Measurements from ENCODE around the gene MED31. TPM values are rescaled to one million over a fixed set of nuclear protein-coding genes. Genes with fewer than 3 reads are reported as not detected.
"Not testable (repeated sequence)": the region's sequence is repeated elsewhere in the genome, so short reads cannot be mapped to it uniquely, and the experiment has no call there.

Gene MED31
- total and polyA plus RNA-seq, 2 donors from 2014 or later, result 15.9 to 21.0 TPM

DNA sequence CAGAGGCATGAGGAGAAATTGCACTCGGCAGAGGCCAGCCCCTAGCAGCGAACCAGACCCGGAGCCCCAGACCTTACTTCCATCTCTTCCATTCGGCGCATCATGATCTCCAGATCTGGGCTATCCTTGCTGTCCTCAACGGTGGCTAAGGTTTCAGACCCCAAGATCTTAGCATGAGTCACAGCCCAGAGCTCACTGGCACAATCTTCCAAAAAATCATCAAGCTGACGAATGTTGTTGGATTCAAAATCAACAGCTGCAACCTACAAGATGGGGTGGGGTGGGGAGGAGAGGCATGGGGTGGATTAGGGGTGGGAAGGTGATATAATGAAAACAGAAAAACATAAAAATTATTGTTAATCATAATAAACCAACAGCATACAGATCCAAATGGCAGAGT lies 55.3 kb downstream of the MED31 start:
- no peak for TF ChIP-seq CTCF (IDR thresholded peaks at IDR 0.05; ENCODE audit: borderline replicate concordance, extremely low read depth, insufficient read depth)
- H3K36me3 ChIP-seq (ENCODE audit: control insufficient read depth in 2 of 3, insufficient read depth in 3 of 3, low read length in 3 of 3), result peaks cover 8 to 16% (median 12%) of the 10 kb centered on the region in 3 donors
- no peak overlapping the region for H3K27ac ChIP-seq (ENCODE audit: low read depth in 2 of 2, low read length in 2 of 2)
- H3K4me3 ChIP-seq (ENCODE audit: low read length in 3 of 3), result no peak overlapping the region
- intact Hi-C loops (cut with DNase I), result no loop called here
- FAIRE-seq (no peak), DNase-seq (no peak)
- H3K27me3 ChIP-seq (ENCODE audit: control insufficient read depth, insufficient read depth, low read length), result no peaks in the 10 kb centered on the region
- H3K4me1 ChIP-seq (ENCODE audit: control insufficient read depth in 2 of 3, insufficient read depth in 2 of 3, low read depth in 1 of 3, low read length in 3 of 3), result peaks cover 0 to 11% (median 4%) of the 10 kb centered on the region in 3 donors
- no peak overlapping the region for H3K9ac ChIP-seq (ENCODE audit: low read length in 3 of 3)
- no peaks in the 10 kb centered on the region for H3K9me3 ChIP-seq (ENCODE audit: control insufficient read depth in 2 of 3, insufficient read depth in 1 of 3, low read length in 3 of 3)

GRCh38 chr17:6593371-6593770 lies 58.0 kb downstream of the MED31 start:
- H3K27me3 ChIP-seq (ENCODE audit: control insufficient read depth, insufficient read depth, low read length); FAIRE-seq; H3K27ac ChIP-seq (ENCODE audit: low read depth in 2 of 2, low read length in 2 of 2); H3K4me3 ChIP-seq (ENCODE audit: low read length in 3 of 3); intact Hi-C loops (cut with DNase I); H3K9me3 ChIP-seq (ENCODE audit: control insufficient read depth in 2 of 3, insufficient read depth in 1 of 3, low read length in 3 of 3); DNase-seq; H3K4me1 ChIP-seq (ENCODE audit: control insufficient read depth in 2 of 3, insufficient read depth in 2 of 3, low read depth in 1 of 3, low read length in 3 of 3); H3K9ac ChIP-seq (ENCODE audit: low read length in 3 of 3): not testable (repeated sequence)
- peaks cover 13 to 32% (median 28%) of the 10 kb centered on the region in 3 donors for H3K36me3 ChIP-seq (ENCODE audit: control insufficient read depth in 2 of 3, insufficient read depth in 3 of 3, low read length in 3 of 3)

Small RNA genes within 50 kb of the gene (microRNA-seq; reads per million reads assigned to microRNA genes)
- not detected for gene MIR4520-1
- gene MIR4520-2, result not detected

Other genes starting within 250 kb of the MED31 start
- not detected for gene AIPL1, start 216.5 kb downstream of the MED31 start, total RNA-seq
- gene AIPL1, start 216.5 kb downstream of the MED31 start, polyA plus RNA-seq (ENCODE audit: insufficient read depth, low read depth, low replicate concordance), result not detected
- 1.7 TPM for gene PIMREG, start 207.2 kb downstream of the MED31 start, total RNA-seq
- gene PIMREG, start 207.2 kb downstream of the MED31 start, polyA plus RNA-seq (ENCODE audit: insufficient read depth, low read depth, low replicate concordance), result not detected
- 9.1 TPM for gene PITPNM3, start 95.0 kb downstream of the MED31 start, total RNA-seq
- 1.8 TPM for gene PITPNM3, start 95.0 kb downstream of the MED31 start, polyA plus RNA-seq (ENCODE audit: insufficient read depth, low read depth, low replicate concordance)
- gene KIAA0753, start 10.9 kb downstream of the MED31 start, total RNA-seq, result 21.8 TPM
- 4.2 TPM for gene KIAA0753, start 10.9 kb downstream of the MED31 start, polyA plus RNA-seq (ENCODE audit: insufficient read depth, low read depth, low replicate concordance)
- gene TXNDC17, start 10.5 kb downstream of the MED31 start, total RNA-seq, result 56.7 TPM
- gene TXNDC17, start 10.5 kb downstream of the MED31 start, polyA plus RNA-seq (ENCODE audit: insufficient read depth, low read depth, low replicate concordance), result 394 TPM
- gene C17orf100, start 157 bp upstream of the MED31 start, total RNA-seq, result 3.4 TPM
- gene C17orf100, start 157 bp upstream of the MED31 start, polyA plus RNA-seq (ENCODE audit: insufficient read depth, low read depth, low replicate concordance), result 3.7 TPM
- gene SLC13A5, start 61.8 kb upstream of the MED31 start, total RNA-seq, result not detected
- gene SLC13A5, start 61.8 kb upstream of the MED31 start, polyA plus RNA-seq (ENCODE audit: insufficient read depth, low read depth, low replicate concordance), result not detected
- gene XAF1, start 104.4 kb upstream of the MED31 start, total RNA-seq, result 35.3 TPM
- gene XAF1, start 104.4 kb upstream of the MED31 start, polyA plus RNA-seq (ENCODE audit: insufficient read depth, low read depth, low replicate concordance), result 7.9 TPM
- gene FBXO39, start 124.6 kb upstream of the MED31 start, total RNA-seq, result not detected
- not detected for gene FBXO39, start 124.6 kb upstream of the MED31 start, polyA plus RNA-seq (ENCODE audit: insufficient read depth, low read depth, low replicate concordance)
- 0.06 TPM for gene TEKT1, start 180.1 kb upstream of the MED31 start, total RNA-seq
- not detected for gene TEKT1, start 180.1 kb upstream of the MED31 start, polyA plus RNA-seq (ENCODE audit: insufficient read depth, low read depth, low replicate concordance)

Data from kidney (tissue), 14 donors.